BE2C (cell line): ENCODE data around the gene TCAF2.
"Not testable (repeated sequence)": the region's sequence is repeated elsewhere in the genome, so short reads cannot be mapped to it uniquely, and the experiment has no call there.

Source experiments
- DNase-seq: peaks from one replicate; pipeline ENCODE4 v3.0.0-alpha.2; 2020
- H3K27me3 ChIP-seq: fragments of 250-450 bp; sonication (Bioruptor Pico); 2 replicates; pipeline ENCODE4 v1.5.1; 2020; ENCODE audit warnings: mild to moderate bottlenecking
- H3K36me3 ChIP-seq: fragments of 250-450 bp; sonication (Bioruptor Pico); 2 replicates; pipeline ENCODE4 v1.5.1; 2020; ENCODE audit warnings: mild to moderate bottlenecking
- H3K4me1 ChIP-seq: fragments of 250-450 bp; sonication (Bioruptor Pico); 2 replicates; pipeline ENCODE4 v1.5.1; 2020
- H3K4me3 ChIP-seq: 2 replicates; pipeline ENCODE4 v1.5.1; 2011; ENCODE audit warnings: low read depth, low read length
- H3K9me3 ChIP-seq: fragments of 250-450 bp; sonication (Bioruptor Pico); 2 replicates; pipeline ENCODE4 v1.5.1; 2020

TCAF2 gene

DNA sequence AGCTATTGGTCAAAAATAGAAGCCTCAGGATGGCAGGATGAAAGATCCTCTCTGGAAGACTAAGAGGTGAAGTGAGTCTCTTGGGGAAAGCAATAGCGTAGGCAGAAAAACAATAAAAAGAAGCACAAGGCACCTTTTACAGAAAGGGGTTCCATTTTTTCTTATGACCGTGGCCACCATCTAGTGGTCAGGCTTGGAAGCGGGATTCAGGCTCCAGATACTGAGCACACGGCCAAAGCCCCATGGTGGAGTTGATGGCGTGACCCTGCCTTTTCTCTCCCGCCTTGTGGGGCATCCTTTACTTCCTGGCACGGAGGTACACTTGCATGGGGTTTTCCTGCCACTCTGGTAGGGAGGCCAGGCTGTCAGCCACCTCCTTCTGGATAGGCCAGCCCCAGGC is 18.6 kb downstream of the TCAF2 start:
- not testable (repeated sequence) for H3K9me3 ChIP-seq, H3K36me3 ChIP-seq, H3K27me3 ChIP-seq, H3K4me3 ChIP-seq, H3K4me1 ChIP-seq, DNase-seq

DNA sequence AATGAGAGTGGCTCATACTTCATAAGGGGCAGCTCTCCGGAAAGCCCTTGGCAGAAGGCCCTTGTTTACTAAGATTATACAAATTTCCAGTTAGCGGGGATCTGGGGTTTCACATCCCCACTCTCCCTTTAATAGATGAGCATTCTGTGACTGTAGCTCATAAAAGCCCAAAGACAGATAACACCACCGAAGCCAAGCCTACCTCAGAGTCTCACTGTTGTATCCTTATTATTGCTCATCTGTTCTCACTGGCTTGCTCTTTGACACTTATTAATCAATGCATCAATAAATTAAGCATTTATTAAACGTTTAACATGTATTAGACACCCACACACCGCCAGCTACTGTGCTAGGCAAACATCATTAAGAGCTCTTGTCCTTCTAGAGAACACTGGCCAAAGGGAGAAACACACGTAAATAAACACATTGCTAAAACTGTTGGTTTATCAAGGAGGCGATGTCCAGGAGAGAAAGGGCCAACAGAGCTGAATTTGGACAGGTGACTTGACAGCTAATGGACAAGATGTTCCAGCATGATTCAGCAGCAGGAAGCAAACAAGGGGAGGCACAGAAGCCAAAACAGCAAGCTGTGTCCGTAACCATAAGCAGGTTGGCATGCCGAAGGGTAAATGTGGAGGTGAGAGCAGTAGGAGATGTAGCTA is 19.9 kb downstream of the TCAF2 start:
- not testable (repeated sequence) for H3K9me3 ChIP-seq, H3K27me3 ChIP-seq, H3K36me3 ChIP-seq, H3K4me3 ChIP-seq, H3K4me1 ChIP-seq, DNase-seq

DNA sequence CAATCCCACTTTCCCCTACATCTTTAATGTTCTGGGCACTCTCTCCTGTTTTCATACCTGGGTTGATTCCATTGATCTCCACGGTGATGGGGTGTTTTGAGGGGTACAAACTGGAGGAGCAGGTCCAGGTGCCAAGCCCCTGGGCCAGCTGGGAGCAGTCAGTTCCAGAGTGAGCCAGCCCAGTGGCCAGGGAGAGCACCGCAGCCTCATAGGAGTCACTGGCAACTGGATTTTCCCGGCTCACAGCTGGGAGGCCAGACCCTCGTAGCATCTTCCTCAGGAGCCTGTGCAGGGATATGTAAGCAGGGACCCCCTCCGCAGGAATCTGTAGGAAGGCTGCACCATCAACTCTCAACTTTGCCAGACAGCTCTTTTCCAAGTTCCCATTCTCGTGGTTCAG is 25.8 kb downstream of the TCAF2 start:
- H3K4me3 ChIP-seq, H3K4me1 ChIP-seq, H3K36me3 ChIP-seq, DNase-seq, H3K9me3 ChIP-seq, H3K27me3 ChIP-seq: not testable (repeated sequence)

DNA sequence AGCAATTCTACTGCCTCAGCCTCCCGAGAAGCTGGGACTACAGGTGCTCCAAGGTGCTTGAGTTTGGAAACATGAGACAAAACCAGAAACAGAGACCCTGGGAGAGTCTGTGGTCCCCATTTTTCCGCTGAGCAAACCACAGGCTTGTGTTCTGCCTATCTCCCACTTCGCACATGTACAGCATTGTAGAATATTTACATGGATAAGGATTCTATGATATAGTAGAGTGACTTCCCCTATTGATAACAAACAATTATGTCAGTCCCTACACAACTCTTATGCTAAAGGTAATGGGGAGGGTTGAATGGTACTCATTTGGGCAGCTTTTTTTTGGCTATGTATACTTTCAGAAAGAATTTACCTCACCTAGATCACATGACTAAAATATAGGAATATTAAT is 29.1 kb downstream of the TCAF2 start:
- not testable (repeated sequence) for H3K4me1 ChIP-seq, H3K27me3 ChIP-seq, H3K9me3 ChIP-seq, H3K36me3 ChIP-seq, DNase-seq, H3K4me3 ChIP-seq

DNA sequence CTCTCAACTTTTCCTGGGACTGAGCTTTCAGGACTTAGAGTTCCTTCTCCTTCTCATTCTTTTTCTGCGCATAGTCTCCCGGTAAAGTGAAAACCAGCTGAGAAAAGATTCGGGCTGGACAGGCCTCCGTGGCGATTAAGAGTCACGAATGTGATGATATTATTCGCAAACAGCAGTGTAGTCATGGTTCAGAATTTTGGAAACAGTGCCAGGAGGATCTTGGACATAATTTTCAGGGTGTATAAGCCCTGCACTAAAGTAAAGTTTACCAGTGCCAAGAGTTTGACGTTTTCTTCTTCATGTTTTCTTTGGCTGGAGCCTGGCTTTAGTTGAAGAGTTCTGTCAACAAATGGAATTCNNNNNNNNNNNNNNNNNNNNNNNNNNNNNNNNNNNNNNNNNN is 29.7 kb downstream of the TCAF2 start:
- H3K27me3 ChIP-seq, DNase-seq, H3K4me1 ChIP-seq, H3K4me3 ChIP-seq, H3K9me3 ChIP-seq, H3K36me3 ChIP-seq: not testable (repeated sequence)
